Activated CD4-positive, alpha-beta T cell treated with anti-CD3 and anti-CD28 coated beads, Interleukin-2, amount 50 U/mL, for 16 hours (primary cell): ENCODE measurements around the gene HDDC2.

Experiments used
- DNase-seq: peaks from one replicate; pipeline ENCODE4 v3.0.0-alpha.2; 2020

HDDC2 gene

GRCh38 chr6:125301435-125302391 is at the start of gene HDDC2:
Gene HDDC2, minus strand, starts transcription at chr6:125301967. Its CDS starts 35 bp downstream, at chr6:125301932.
- peak; percentile 57 for DNase-seq

- DNase-seq, result no peak
Observed at GRCh38 chr6:125346926-125347563, 45.3 kb upstream of the HDDC2 start.

- no peak for DNase-seq
Observed at GRCh38 chr6:125346201-125346925, 44.6 kb upstream of the HDDC2 start.

GRCh38 chr6:125341460-125341859 is 39.7 kb upstream of the HDDC2 start:
- no peak for DNase-seq

- DNase-seq, result no peak
Observed at GRCh38 chr6:125340991-125341390, 39.2 kb upstream of the HDDC2 start.

- no peak for DNase-seq
Observed at GRCh38 chr6:125340175-125340835, 38.5 kb upstream of the HDDC2 start.

GRCh38 chr6:125339653-125340052 is 37.9 kb upstream of the HDDC2 start:
- no peak for DNase-seq

- no peak for DNase-seq
Observed at GRCh38 chr6:125338381-125338780, 36.6 kb upstream of the HDDC2 start.

- DNase-seq, result no peak
Observed at GRCh38 chr6:125337706-125338105, 35.9 kb upstream of the HDDC2 start.

- no peak for DNase-seq
Observed at GRCh38 chr6:125332664-125333063, 30.9 kb upstream of the HDDC2 start.

- DNase-seq, result no peak
Observed at GRCh38 chr6:125325586-125325985, 23.8 kb upstream of the HDDC2 start.

- DNase-seq, result no peak
Observed at GRCh38 chr6:125323376-125323775, 21.6 kb upstream of the HDDC2 start.

- no peak for DNase-seq
Observed at GRCh38 chr6:125316621-125317020, 14.9 kb upstream of the HDDC2 start.

GRCh38 chr6:125315548-125315947 is 13.8 kb upstream of the HDDC2 start:
- DNase-seq, result no peak

- peak; percentile 40 for DNase-seq
Observed at GRCh38 chr6:125314009-125314581, 12.3 kb upstream of the HDDC2 start.

GRCh38 chr6:125312950-125313349 is 11.2 kb upstream of the HDDC2 start:
- DNase-seq, result no peak

GRCh38 chr6:125312478-125312877 is 10.7 kb upstream of the HDDC2 start:
- DNase-seq, result no peak

GRCh38 chr6:125310994-125311649 is 9.4 kb upstream of the HDDC2 start:
- DNase-seq, result peak; percentile 56

- peak; percentile 36 for DNase-seq
Observed at GRCh38 chr6:125307964-125308615, 6.3 kb upstream of the HDDC2 start.

GRCh38 chr6:125307150-125307838 is 5.5 kb upstream of the HDDC2 start:
- no peak for DNase-seq

GRCh38 chr6:125306756-125307149 is 5.0 kb upstream of the HDDC2 start:
- DNase-seq, result no peak
